ES-I3 (cell line): ENCODE measurements around the gene PATJ.
"Not testable (repeated sequence)": the region's sequence is repeated elsewhere in the genome, so short reads cannot be mapped to it uniquely, and the experiment has no call there.

Experiments
- H3K36me3 ChIP-seq: 2 replicates; pipeline ENCODE4 v1.6.1; 2013; ENCODE audit warnings: mild to moderate bottlenecking, low read length, control low read depth, moderate library complexity; ENCODE audit not compliant: insufficient read depth
- H3K4me1 ChIP-seq: 2 replicates; pipeline ENCODE4 v1.6.1; 2013; ENCODE audit warnings: mild to moderate bottlenecking, control low read depth, low read length; ENCODE audit not compliant: insufficient read depth
- H3K9ac ChIP-seq: 2 replicates; pipeline ENCODE4 v1.6.1; 2013; ENCODE audit warnings: low read depth, mild to moderate bottlenecking, low read length, moderate library complexity
- H3K9me3 ChIP-seq: 2 replicates; pipeline ENCODE4 v1.6.1; 2013; ENCODE audit warnings: mild to moderate bottlenecking, low read length, moderate library complexity; ENCODE audit not compliant: control insufficient read depth, insufficient read depth

Gene PATJ

GRCh38 chr1:61741711-61742619 is at the start of gene PATJ:
TSS of gene PATJ (plus strand) at chr1:61742480. CDS start at chr1:61762893, 20,413 bp downstream.
- peaks cover 10% of the 10 kb centered on the region; the same call in 1 of the 2 replicates for H3K4me1 ChIP-seq
- H3K9me3 ChIP-seq, result no peaks in the 10 kb centered on the region
- no peaks in the 10 kb centered on the region for H3K36me3 ChIP-seq
- peak within 1 kb of the TSS; percentile 93 for H3K9ac ChIP-seq

GRCh38 chr1:61699911-61700851 is 42.1 kb upstream of the PATJ start:
- no peaks in the 10 kb centered on the region for H3K36me3 ChIP-seq
- H3K4me1 ChIP-seq, result no peaks in the 10 kb centered on the region
- H3K9me3 ChIP-seq, result no peaks in the 10 kb centered on the region
- no peak overlapping the region for H3K9ac ChIP-seq

GRCh38 chr1:61708953-61709907 is 33.0 kb upstream of the PATJ start:
- Histone ChIP-seq H3K4me1 (no peaks in the 10 kb centered on the region), H3K36me3 (no peaks in the 10 kb centered on the region), H3K9ac (no peak overlapping the region), H3K9me3 (no peaks in the 10 kb centered on the region)

- Histone ChIP-seq H3K9ac (no peak overlapping the region), H3K4me1 (no peaks in the 10 kb centered on the region), H3K36me3 (no peaks in the 10 kb centered on the region), H3K9me3 (no peaks in the 10 kb centered on the region)
Measured at GRCh38 chr1:61709908-61710289, 32.4 kb upstream of the PATJ start.

GRCh38 chr1:61711257-61711656 is 31.0 kb upstream of the PATJ start:
- H3K9me3 ChIP-seq, H3K4me1 ChIP-seq, H3K9ac ChIP-seq, H3K36me3 ChIP-seq: not testable (repeated sequence)

- H3K36me3 ChIP-seq, result no peaks in the 10 kb centered on the region
- no peak overlapping the region for H3K9ac ChIP-seq
- H3K4me1 ChIP-seq, result no peaks in the 10 kb centered on the region
- no peaks in the 10 kb centered on the region for H3K9me3 ChIP-seq
Measured at GRCh38 chr1:61711969-61712368, 30.3 kb upstream of the PATJ start.

- not testable (repeated sequence) for H3K9ac ChIP-seq, H3K4me1 ChIP-seq, H3K36me3 ChIP-seq, H3K9me3 ChIP-seq
Measured at GRCh38 chr1:61718996-61719663, 23.1 kb upstream of the PATJ start.

GRCh38 chr1:61724506-61724812 is 17.8 kb upstream of the PATJ start:
- H3K9ac ChIP-seq, result peak overlapping the region; percentile 84
- no peaks in the 10 kb centered on the region for H3K9me3 ChIP-seq
- no peaks in the 10 kb centered on the region for H3K4me1 ChIP-seq
- H3K36me3 ChIP-seq, result no peaks in the 10 kb centered on the region

GRCh38 chr1:61724813-61725694 is 17.2 kb upstream of the PATJ start, which contains the start of gene TM2D1:
TSS of gene TM2D1 (minus strand) at chr1:61725141. CDS start at chr1:61725120, 21 bp downstream.
- no peaks in the 10 kb centered on the region for H3K9me3 ChIP-seq
- H3K9ac ChIP-seq, result peak within 1 kb of the TSS; percentile 84
- no peaks in the 10 kb centered on the region for H3K36me3 ChIP-seq
- H3K4me1 ChIP-seq, result no peaks in the 10 kb centered on the region

- Histone ChIP-seq H3K9me3 (no peaks in the 10 kb centered on the region), H3K36me3 (no peaks in the 10 kb centered on the region), H3K9ac (no peak overlapping the region), H3K4me1 (no peaks in the 10 kb centered on the region)
Measured at GRCh38 chr1:61727544-61727943, 14.7 kb upstream of the PATJ start.

- not testable (repeated sequence) for H3K9me3 ChIP-seq, H3K36me3 ChIP-seq, H3K9ac ChIP-seq, H3K4me1 ChIP-seq
Measured at GRCh38 chr1:61730679-61731078, 11.6 kb upstream of the PATJ start.

GRCh38 chr1:61732726-61733125 is 9.6 kb upstream of the PATJ start:
- H3K36me3 ChIP-seq, result no peaks in the 10 kb centered on the region

More at GRCh38 chr1:61732726-61733125, 9.6 kb upstream of the PATJ start:
- Histone ChIP-seq H3K9ac (no peak overlapping the region), H3K4me1 (no peaks in the 10 kb centered on the region), H3K9me3 (no peaks in the 10 kb centered on the region)
